ENCODE results near the gene SETD1B. TPM values are rescaled to one million over a fixed set of nuclear protein-coding genes. Genes with fewer than 3 reads are reported as not detected.

SETD1B gene
- total RNA-seq, 2 donors from 2014 or later = 9.3 to 11.9 TPM

DNA sequence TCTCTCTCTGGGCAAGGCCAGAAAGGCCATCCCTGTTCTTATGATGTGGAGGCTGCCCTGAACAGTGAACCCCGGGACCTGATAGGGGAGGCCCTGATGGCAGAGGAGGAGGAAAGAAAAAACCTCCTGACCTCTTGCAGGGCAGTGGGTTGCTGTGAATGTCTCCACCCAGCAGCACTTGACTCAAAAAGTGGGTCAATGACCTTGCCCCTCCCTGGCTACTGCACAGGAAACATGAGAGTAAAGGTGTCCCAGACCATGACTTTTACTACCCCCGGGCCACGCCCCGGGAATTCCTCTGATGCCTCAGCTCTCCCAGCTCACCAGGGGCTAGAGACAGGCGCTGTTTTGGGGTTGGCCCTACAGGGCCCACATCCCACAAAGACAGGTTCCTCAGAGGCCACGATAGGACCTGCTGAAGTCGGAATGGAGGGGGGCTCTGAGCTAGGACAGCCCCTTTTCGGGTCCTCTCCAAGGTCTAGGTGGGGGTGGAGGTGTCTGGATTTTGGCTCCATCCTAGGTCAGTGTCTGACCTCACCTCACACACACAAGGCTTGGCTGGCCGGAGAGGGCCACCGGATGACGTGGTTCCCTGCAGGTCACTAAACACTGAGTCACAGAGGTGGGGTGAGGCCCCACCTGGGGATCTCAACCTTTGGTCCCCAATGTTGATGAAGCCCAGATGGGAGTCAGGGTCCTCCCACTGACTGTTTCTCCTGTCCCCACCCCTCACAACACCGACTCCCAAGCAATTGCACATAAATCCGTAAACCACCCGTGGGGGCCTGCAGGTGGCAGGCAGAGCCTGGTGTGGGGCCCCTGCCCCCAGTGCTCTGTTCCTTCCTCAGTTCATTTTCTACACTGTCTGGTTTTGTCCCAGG lies 11.9 kb upstream of the SETD1B start:
- no peak for DNase-seq
- intact Hi-C loops (cut with DNase I) = loop anchor here (5.0 kb wide), 1 partner anchor 95 kb away; no protein-coding TSS in a partner anchor
- ATAC-seq = no peak

DNA sequence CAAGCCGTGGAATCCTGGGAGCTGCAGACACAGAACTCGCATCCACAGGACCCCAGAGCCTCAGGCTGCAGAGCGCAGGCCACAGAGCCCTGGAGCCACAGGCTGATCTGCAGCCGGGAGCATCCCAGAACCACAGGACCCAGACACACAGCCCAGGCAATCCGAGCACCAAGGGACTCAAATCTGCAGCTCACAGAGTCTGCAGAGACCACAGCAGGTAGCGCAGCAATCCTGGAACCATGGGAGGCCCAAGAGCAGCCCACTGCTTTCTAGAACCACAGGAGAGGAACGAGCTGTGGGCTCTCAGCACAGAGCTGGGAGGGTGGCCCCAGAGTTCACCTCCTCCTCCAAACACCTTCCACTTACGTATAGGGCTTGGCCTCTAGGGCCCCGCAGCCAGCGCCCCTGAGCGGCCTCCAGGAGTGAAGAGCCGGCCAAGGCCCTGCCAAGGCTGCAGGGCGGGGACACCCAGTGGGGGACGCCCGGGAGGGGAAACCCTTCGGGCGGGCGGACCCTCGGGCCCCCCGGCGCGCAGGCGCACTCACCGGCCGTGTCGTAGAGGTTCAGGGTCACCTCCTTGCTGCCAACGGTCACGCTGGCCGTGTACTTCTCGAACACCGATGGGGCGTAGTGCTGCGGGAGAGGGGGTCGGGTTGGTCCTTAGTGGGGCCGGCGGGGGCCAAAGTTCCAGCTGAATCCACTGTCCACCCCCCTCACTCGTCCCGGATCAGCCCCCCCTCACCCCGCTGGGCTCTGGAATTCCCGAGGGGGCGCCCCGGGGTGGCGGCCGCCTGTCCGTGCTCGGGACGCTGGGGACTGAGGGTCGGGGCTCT lies 11.0 kb upstream of the SETD1B start:
- ATAC-seq (no peak), DNase-seq (no peak)
- intact Hi-C loops (cut with DNase I) = loop anchor here (5.0 kb wide), 1 partner anchor 96 kb away; no protein-coding TSS in a partner anchor

DNA sequence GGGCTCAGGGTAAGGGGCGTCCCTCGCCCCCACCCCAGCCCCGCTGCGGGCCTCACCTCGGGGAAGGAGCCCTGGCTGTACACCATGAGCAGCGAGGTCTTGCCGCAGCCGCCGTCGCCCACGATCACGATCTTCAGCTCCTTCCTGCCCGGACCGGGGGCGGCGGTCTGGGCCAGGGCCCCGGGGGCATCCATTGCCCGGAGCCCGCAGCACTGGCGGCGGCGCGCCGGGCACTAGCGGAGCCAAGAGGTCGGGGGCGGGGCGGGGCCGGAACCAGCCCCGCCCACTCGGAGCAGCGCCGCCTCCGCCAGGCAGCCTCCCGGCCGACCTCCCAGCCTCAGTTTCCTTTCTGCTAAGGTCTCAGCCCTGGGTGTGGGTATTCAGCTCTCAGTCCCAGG lies 10.4 kb upstream of the SETD1B start, which contains the start of gene RHOF:
Gene RHOF (minus strand): TSS at position 249 of the 398 bp plus-strand sequence. CDS start 55 bp downstream, at position 194.
- no peak for DNase-seq
- intact Hi-C loops (cut with DNase I) = loop anchor here (5.0 kb wide), 1 partner anchor 96 kb away; no protein-coding TSS in a partner anchor
- ATAC-seq = peak; percentile 12 to 32

DNA sequence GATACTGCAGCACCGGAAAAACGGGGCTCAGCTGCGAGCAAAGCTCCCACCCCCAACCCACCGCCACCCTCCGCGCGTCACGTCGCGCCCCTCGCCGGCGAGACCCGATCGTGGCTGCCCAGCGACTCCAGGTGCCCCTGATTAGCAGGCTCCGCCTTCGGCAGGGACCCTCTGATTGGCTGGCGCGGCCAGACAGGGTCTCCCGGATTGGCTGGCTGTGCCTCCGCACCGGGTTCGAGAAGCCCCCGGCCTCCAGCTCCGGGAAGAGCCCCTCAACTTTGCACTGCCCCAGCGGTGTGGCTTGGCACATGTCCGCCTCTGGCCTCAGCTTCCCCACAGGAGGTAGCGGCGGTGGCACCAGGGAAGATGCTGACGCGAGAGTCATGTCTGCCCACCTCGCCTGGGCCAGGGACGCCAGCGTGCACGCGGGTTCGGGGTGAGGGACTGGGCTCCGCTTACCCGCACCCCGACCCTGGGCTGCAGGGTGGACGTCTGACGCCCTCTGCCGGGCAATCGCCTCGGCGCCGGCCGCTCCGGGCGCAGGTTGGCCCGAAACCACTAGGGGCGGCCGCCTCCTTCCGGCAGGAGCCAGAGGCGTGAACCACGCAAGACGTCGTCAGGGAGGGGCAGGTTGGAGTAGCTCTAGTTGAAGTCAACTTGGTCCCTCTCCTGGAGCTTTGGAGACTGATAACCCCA lies 9.8 kb upstream of the SETD1B start:
- intact Hi-C loops (cut with DNase I) = loop anchor here (2.0 to 5.0 kb wide), 2 partner anchors 95 to 97 kb away; partner anchors contain the start of gene PSMD9 (in 1 of the 2)
- DNase-seq (peak; percentile 94), ATAC-seq (peak; percentile 70 to 72)

DNA sequence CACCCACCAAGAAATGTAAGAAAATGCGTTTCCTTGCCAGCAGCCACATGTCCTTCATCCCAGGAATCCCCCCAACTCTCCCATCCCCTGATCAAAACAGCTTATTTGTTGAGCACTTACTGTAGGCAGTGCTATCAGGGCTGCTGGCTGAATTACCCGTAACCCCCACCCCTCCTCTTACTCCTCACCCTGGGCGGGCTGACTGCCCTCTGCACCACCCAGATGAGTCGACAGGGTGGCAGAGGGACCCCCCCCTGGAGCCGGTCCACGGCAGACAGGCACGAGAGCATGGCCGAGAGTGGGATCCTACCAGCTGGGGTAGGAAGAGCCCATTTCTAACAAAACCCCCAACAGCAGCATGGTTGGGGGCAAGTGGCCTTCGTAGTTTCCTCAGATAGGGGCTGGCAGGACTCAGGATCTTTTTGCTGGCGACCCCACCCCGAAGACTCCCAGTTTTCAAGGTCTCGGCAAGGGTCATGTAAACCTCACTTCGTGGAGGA lies 9.2 kb upstream of the SETD1B start:
- intact Hi-C loops (cut with DNase I) = loop anchor here (1.0 to 5.0 kb wide), 3 partner anchors 18 to 97 kb away; partner anchors contain the start of gene PSMD9 (in 1 of the 2)
- ATAC-seq (peak; percentile 1 to 4), DNase-seq (no peak)

DNA sequence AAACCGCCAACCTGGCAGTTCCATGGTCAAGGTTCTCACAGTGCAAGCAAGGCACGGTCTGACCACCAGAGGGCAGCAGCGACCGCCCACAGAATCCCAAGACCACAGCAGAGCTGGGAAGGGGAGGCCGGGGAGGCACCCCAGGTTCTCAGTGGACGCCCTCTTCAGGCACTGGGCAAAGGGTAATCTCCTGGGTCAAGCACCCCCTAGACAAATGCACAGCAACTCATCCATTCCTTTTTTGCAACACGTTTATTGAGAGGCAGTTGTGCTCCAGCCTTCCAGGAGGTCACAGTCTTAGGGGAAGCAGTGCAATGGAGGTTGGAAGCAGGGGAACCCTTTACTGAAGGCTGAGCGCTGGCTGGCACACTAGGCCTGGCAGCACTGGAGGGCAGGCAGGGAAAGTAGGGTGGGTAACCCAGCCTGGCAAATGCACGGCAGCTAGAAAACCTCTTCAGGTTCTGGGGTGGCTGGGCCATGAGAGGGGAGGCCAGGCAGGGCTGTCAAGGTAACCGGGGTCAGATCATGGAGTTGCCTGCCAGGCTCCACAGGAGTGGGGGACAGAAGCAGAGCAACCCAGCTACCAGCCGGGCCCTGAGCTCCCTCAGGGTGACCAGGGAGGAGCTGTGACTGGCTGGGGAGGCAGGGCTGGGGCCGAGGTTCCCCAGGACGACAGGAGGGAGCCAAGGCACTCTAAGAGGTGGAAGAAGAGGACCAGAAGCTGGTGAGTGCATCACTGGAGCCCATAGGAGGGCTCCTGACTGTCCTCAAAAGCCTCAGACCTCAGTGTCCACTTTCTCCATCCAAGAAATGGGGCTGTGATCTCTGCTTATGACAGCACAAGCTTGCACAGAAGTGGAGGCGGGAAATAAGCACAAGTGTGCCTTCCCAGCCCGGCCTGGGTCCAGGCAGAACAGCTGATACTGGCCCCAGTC lies 8.5 kb upstream of the SETD1B start:
- peak; percentile 90 for DNase-seq
- intact Hi-C loops (cut with DNase I) = loop anchor here in 1 of 2 donors (1.0 to 2.0 kb wide), 2 partner anchors 17 to 94 kb away; partner anchors contain the start of gene PSMD9

DNA sequence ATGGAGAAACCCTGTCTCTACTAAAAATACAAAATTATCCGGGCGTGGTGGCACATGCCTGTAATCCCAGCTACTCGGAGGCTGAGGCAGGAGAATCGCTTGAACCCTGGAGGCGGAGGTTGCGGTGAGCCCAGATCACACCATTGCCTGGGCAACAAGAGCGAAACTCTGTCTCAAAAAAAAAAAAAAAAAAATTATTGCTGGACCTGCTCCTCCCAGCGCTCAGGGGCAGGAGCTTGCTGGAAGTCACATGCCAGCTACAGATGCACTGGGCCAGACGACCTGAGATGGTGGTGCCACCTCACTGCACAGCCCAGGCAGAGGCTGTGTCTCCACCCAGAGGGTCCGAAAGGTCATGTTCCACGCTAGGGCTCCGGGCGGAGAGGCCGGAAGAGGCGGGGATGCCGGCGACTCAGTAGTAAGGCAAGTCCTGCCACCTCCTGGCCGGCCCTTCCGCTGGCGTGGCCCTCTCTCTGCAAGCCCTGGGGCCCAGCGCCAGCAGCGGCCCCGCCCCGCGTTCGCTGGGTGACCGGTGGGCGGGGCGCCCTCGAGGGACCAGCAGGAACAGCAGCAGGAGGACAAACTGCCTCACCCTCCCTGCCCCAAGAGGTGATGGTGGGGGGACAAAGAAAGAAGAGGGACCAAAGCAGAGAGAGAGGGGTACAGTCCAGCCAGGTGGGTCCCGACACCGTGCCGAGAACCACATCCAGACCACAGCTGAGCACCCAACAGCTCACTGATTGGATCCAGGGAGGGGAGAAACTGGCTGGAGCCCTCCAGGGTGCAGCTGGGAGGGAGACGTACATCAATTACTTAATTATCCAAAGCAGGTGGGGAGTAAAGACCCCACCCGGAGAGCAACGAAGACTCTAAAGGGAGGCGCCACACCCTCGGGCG lies 6.7 kb upstream of the SETD1B start:
- intact Hi-C loops (cut with DNase I) = no loop called here
- DNase-seq (peak; percentile 98), ATAC-seq (peak; percentile 28 to 41)

More for the DNA sequence above, 8.5 kb upstream of the SETD1B start:
- peak; percentile 45 to 50 for ATAC-seq

DNA sequence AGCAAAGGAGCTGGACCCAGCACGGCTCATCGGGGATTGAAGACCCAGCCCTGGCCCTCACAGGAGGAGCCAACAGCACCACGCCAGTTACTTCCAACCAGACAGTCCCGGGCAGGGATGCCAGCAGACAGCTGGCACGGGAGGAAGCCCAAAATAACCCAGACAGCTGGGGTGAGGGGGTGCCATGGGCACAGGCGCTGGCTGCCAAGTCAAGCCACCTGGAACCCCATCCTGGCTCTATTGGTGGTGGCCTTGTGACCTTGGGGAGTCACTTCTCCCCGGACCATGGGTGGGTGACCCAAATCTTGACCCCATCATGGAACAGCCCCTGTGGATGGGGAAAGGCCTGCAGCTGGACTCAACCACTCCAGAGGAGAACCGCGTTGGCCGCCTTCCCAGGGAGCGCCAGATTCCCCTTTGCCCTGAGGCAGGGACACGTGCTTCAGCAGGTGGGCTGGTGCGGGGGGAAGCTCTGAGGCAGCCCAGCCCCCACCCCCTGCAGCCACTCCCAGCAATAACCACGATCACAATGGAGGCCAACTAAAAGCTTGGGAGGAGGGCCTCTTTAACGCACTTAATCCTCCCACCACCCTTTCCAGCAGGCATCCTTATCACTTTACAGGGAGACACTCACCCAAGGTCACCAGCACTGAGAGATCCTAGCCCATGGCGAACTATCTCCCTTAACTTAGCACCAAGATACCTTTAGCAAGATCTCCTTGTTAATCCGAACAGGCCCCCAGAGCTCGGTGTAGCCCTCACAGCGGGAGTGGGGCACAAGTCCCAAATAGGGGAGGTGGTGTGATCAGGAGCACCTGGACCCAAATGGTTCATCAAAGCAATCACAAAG lies 5.6 kb upstream of the SETD1B start:
- peak; percentile 1 to 11 for ATAC-seq
- intact Hi-C loops (cut with DNase I) = no loop called here
- DNase-seq = peak; percentile 79

DNA sequence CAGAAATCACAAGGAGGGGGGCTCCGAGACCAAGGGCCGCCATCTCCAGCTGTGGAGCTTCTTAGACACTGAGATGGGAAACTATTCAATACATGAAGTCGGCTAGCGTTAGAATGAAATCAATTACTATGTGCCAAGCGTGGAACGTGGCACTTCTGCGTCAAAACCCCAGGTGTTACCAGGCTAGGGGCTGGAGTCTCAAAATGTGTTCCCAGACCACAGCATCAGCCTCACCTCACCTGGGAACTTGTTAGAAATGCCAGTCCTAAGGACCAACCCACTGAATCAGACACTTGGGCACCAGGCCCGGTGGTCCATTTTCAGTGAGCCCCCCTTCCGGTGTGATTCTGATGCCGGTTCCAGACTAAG lies 5.0 kb upstream of the SETD1B start:
- intact Hi-C loops (cut with DNase I) = no loop called here
- ATAC-seq (no peak), DNase-seq (no peak)

DNA sequence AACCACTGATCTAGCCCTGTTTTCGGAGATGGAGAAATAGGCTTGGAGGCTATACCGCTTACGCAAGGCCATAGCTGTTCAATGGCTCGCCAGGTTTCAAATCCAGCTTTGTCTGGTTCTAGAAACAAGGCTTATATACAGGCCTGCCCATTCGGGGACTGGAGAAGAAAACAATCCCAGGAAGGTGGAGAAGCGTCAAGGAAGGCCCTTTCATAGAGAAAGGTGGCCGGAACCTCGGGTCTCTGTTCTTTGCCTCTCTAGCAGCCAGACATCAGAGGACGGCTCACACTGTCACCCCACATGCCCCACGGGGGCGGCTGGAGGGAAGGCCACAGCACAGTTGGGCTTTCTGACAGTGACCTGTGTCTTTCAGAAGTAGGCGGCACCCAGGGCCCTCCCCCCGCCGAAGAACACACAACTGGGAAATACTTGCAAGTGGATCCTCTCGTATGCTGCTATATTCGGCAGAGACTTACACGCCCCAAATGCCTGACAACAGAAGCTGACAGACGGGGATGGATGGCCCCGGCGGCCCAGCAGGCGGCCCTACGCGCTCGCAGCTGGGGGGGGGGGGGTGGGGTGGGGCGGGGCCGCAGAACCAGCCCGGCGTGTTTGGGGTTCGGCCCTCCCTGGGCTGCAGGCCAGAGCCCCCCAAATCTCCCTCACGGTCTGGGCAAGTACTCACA lies 4.5 kb upstream of the SETD1B start:
- intact Hi-C loops (cut with DNase I) = no loop called here
- DNase-seq (peak; percentile 79), ATAC-seq (peak; percentile 9 to 12)

DNA sequence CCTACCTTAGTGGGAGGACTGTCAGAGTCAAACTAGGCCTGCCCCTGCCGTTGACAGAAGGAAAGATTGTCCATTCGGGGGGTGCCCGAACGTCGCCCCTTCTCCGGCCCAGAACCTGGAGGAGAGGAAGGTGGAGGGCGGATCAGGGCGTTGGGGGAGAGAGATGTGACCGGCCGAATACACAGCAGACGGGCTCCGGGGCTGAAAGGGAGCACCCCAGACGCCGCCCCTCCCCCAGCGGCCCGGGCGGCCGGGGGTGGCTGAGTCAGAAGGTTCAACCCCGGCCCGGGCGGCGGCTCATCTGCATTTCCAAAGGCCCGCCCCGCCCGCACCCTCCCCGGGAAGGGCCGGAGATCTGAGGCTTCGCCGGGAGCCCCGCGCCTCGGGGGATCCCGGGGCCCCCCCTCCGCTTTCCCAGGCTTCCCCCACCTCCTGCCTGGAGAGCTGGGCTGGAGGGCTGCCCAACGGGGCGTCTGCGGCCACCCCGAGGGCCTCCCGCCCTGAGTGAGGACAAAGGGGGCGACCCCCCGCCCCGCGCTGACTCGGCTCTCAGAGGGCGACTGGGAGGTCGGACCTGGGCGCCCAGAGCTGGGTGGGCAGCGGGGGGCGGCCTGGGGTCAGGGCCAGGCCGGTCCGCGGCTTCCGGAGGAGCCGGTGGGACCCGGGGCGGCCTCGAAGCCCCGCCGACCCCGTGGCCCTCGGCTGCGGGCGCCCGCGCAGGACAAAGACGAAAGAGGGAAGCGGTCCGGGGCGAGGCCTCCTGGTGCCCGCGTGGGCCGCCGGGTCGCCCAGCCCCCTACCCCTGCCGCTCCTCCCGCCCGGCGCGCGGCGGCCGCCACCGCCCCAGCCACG lies 3.7 kb upstream of the SETD1B start:
- ATAC-seq (peak; percentile 31 to 65), DNase-seq (peak; percentile 95)
- intact Hi-C loops (cut with DNase I) = no loop called here

DNA sequence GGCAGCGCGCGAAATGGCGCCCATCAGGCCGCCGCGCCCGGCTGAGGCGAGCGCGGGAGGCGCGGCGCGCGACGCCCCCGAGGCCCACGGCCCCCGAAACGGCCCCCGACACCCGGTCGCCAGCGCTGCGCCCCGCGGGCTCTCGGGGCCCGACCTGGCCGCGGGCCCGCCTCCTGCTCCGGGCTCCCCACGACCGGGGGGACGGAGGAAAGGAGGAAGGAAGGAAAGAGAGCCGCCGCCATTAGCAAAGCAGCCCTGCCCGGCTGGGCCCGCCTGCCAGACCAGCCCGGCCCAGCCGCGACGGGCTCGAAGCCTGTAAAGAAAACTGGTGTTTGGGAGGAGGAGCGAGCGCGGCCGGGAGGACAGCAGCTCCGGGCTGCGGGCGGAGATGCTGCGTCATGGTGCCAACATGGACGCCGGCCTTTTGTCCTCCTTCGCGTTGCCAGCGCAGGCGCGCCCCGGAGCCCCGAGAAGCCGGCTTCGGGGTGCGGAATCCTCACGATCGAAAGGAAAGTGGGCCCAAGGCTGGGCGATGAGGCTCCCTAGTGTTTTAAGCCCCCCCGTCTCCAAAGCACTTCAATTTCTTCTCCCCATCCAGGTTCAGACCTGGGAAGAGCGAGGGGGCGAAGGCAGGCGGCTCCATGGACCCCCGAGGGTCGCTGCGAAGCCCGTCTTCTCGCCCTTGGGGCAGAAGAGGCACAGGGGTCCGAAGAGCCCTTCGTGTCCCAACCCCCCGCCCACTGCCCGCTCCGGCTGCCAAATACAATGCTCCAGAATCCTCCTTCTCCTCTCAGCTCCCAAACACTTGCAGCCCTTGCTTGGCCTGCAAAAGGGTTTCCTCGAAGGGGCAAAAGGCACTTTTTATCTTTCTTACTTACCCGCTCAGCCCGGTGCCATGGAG lies 2.9 kb upstream of the SETD1B start:
- intact Hi-C loops (cut with DNase I) = no loop called here
- ATAC-seq (peak in 1 of 2 donors; percentile 2), DNase-seq (peak; percentile 86)
